HUES64 (cell line): ENCODE results near the gene KCNMB2.

Experiments
- H3K27ac ChIP-seq: 2 replicates; pipeline ENCODE4 v1.7.0; 2013; ENCODE audit warnings: low read depth, low read length, inconsistent platforms
- H3K27me3 ChIP-seq: 2 replicates; pipeline ENCODE4 v1.6.1; 2013; ENCODE audit warnings: mild to moderate bottlenecking, low read length; ENCODE audit not compliant: insufficient read depth
- H3K36me3 ChIP-seq: 2 replicates; pipeline ENCODE4 v1.6.1; 2013; ENCODE audit warnings: mild to moderate bottlenecking, low read length; ENCODE audit not compliant: insufficient read depth
- H3K4me1 ChIP-seq: 2 replicates; pipeline ENCODE4 v1.6.1; 2013; ENCODE audit warnings: mild to moderate bottlenecking, low read length, moderate library complexity; ENCODE audit not compliant: insufficient read depth
- H3K4me3 ChIP-seq: 2 replicates; pipeline ENCODE4 v1.5.1; 2013; ENCODE audit warnings: mild to moderate bottlenecking, low read length, moderate library complexity
- H3K9ac ChIP-seq: 2 replicates; pipeline ENCODE4 v1.6.1; 2013; ENCODE audit warnings: mild to moderate bottlenecking, low read depth, low read length
- H3K9me3 ChIP-seq: 2 replicates; pipeline ENCODE4 v1.6.1; 2013; ENCODE audit warnings: low read depth, low read length; ENCODE audit not compliant: insufficient read depth
- WGBS: fragments of 150-250, 120-280 bp; methylation state at CpG from one replicate; pipeline ENCODE4 v1.1.7; 2013; ENCODE audit warnings: missing lambda C conversion rate; 5-methylcytosine and 5-hydroxymethylcytosine counted together

Gene KCNMB2

GRCh38 chr3:178705925-178706324 is 169.7 kb downstream of the KCNMB2 start:
- no peak overlapping the region for H3K27ac ChIP-seq
- peaks cover 23% of the 10 kb centered on the region for H3K4me1 ChIP-seq
- no peak overlapping the region for H3K4me3 ChIP-seq
- WGBS, result 83% methylated on average over 1 of the region's 4 CpGs
- no peaks in the 10 kb centered on the region for H3K27me3 ChIP-seq
- H3K9me3 ChIP-seq, result no peaks in the 10 kb centered on the region
- H3K36me3 ChIP-seq, result no peaks in the 10 kb centered on the region
- no peak overlapping the region for H3K9ac ChIP-seq

GRCh38 chr3:178706411-178706810 is 170.2 kb downstream of the KCNMB2 start:
- no peaks in the 10 kb centered on the region for H3K27me3 ChIP-seq
- no peak overlapping the region for H3K4me3 ChIP-seq
- no peak overlapping the region for H3K27ac ChIP-seq
- peaks cover 23% of the 10 kb centered on the region for H3K4me1 ChIP-seq
- 95% methylated on average over 2 of the region's 2 CpGs for WGBS
- H3K9ac ChIP-seq, result no peak overlapping the region
- H3K9me3 ChIP-seq, result no peaks in the 10 kb centered on the region
- no peaks in the 10 kb centered on the region for H3K36me3 ChIP-seq

- Histone ChIP-seq H3K4me1 (peaks cover 23% of the 10 kb centered on the region), H3K27me3 (no peaks in the 10 kb centered on the region), H3K4me3 (no peak overlapping the region), H3K27ac (no peak overlapping the region), H3K9ac (no peak overlapping the region), H3K9me3 (no peaks in the 10 kb centered on the region), H3K36me3 (no peaks in the 10 kb centered on the region)
- WGBS, result 95% methylated on average over 3 of the region's 3 CpGs
Observed at GRCh38 chr3:178707311-178708031, 171.2 kb downstream of the KCNMB2 start.

- Histone ChIP-seq H3K27ac (no peak overlapping the region), H3K4me3 (no peak overlapping the region), H3K36me3 (no peaks in the 10 kb centered on the region), H3K4me1 (peaks cover 23% of the 10 kb centered on the region), H3K9ac (no peak overlapping the region), H3K27me3 (no peaks in the 10 kb centered on the region), H3K9me3 (no peaks in the 10 kb centered on the region)
- 58% methylated on average over 6 of the region's 6 CpGs for WGBS
Observed at GRCh38 chr3:178709051-178709450, 172.8 kb downstream of the KCNMB2 start.

GRCh38 chr3:178711753-178712152 is 175.5 kb downstream of the KCNMB2 start:
- H3K27me3 ChIP-seq, result no peaks in the 10 kb centered on the region
- peaks cover 13% of the 10 kb centered on the region for H3K4me1 ChIP-seq
- no peak overlapping the region for H3K4me3 ChIP-seq
- H3K9me3 ChIP-seq, result no peaks in the 10 kb centered on the region
- H3K27ac ChIP-seq, result no peak overlapping the region
- H3K9ac ChIP-seq, result no peak overlapping the region
- no peaks in the 10 kb centered on the region for H3K36me3 ChIP-seq
- WGBS, result 86% methylated on average over 2 of the region's 3 CpGs

- Histone ChIP-seq H3K4me1 (peaks cover 13% of the 10 kb centered on the region), H3K4me3 (no peak overlapping the region), H3K27me3 (no peaks in the 10 kb centered on the region), H3K36me3 (no peaks in the 10 kb centered on the region), H3K9ac (no peak overlapping the region), H3K9me3 (no peaks in the 10 kb centered on the region), H3K27ac (no peak overlapping the region)
- 97% methylated on average over 5 of the region's 5 CpGs for WGBS
Observed at GRCh38 chr3:178712247-178712646, 176.0 kb downstream of the KCNMB2 start.

GRCh38 chr3:178714925-178715832 is 178.9 kb downstream of the KCNMB2 start:
- WGBS, result 91% methylated on average over 4 of the region's 4 CpGs
- H3K9me3 ChIP-seq, result no peaks in the 10 kb centered on the region
- H3K36me3 ChIP-seq, result no peaks in the 10 kb centered on the region
- H3K4me1 ChIP-seq, result no peaks in the 10 kb centered on the region
- no peak overlapping the region for H3K4me3 ChIP-seq
- H3K9ac ChIP-seq, result no peak overlapping the region
- H3K27me3 ChIP-seq, result no peaks in the 10 kb centered on the region
- H3K27ac ChIP-seq, result no peak overlapping the region

- 94% methylated on average over 1 of the region's 1 CpG for WGBS
- Histone ChIP-seq H3K36me3 (no peaks in the 10 kb centered on the region), H3K4me1 (no peaks in the 10 kb centered on the region), H3K9me3 (peaks cover 5% of the 10 kb centered on the region; the same call in 1 of the 2 replicates), H3K27me3 (no peaks in the 10 kb centered on the region), H3K9ac (no peak overlapping the region), H3K27ac (no peak overlapping the region), H3K4me3 (no peak overlapping the region)
Observed at GRCh38 chr3:178718995-178719635, 182.9 kb downstream of the KCNMB2 start.

GRCh38 chr3:178732824-178733223 is 196.6 kb downstream of the KCNMB2 start:
- Histone ChIP-seq H3K27me3 (no peaks in the 10 kb centered on the region), H3K4me3 (no peak overlapping the region), H3K36me3 (no peaks in the 10 kb centered on the region), H3K27ac (no peak overlapping the region), H3K9me3 (no peaks in the 10 kb centered on the region), H3K9ac (no peak overlapping the region), H3K4me1 (no peaks in the 10 kb centered on the region)
- WGBS, result 95% methylated on average over 3 of the region's 4 CpGs

GRCh38 chr3:178735032-178735674 is 198.9 kb downstream of the KCNMB2 start:
- Histone ChIP-seq H3K9ac (no peak overlapping the region), H3K27me3 (no peaks in the 10 kb centered on the region), H3K4me3 (no peak overlapping the region), H3K27ac (no peak overlapping the region), H3K4me1 (no peaks in the 10 kb centered on the region), H3K9me3 (no peaks in the 10 kb centered on the region), H3K36me3 (no peaks in the 10 kb centered on the region)
- 97% methylated on average over 3 of the region's 4 CpGs for WGBS

GRCh38 chr3:178736300-178736699 is 200.1 kb downstream of the KCNMB2 start:
- Histone ChIP-seq H3K9me3 (no peaks in the 10 kb centered on the region), H3K36me3 (no peaks in the 10 kb centered on the region), H3K9ac (no peak overlapping the region), H3K27me3 (no peaks in the 10 kb centered on the region), H3K27ac (no peak overlapping the region), H3K4me3 (no peak overlapping the region), H3K4me1 (no peaks in the 10 kb centered on the region)
- WGBS, result 89% methylated on average over 3 of the region's 3 CpGs
